Measurements from ENCODE around the gene CTNNBL1.

Gene CTNNBL1

GRCh38 chr20:37880726-37881591 is 187.1 kb downstream of the CTNNBL1 start:
- DNase-seq (ENCODE audit: low spot score), result no peak

GRCh38 chr20:37881601-37882343 is 187.9 kb downstream of the CTNNBL1 start:
- DNase-seq (ENCODE audit: low spot score), result no peak

- DNase-seq (ENCODE audit: low spot score), result no peak
Observed at GRCh38 chr20:37882961-37883712, 189.3 kb downstream of the CTNNBL1 start.

GRCh38 chr20:37885042-37885441 is 191.2 kb downstream of the CTNNBL1 start:
- no peak for DNase-seq (ENCODE audit: low spot score)

- no peak for DNase-seq (ENCODE audit: low spot score)
Observed at GRCh38 chr20:37885593-37886503, 192.0 kb downstream of the CTNNBL1 start.

- DNase-seq (ENCODE audit: low spot score), result no peak
Observed at GRCh38 chr20:37886851-37887297, 193.0 kb downstream of the CTNNBL1 start.

GRCh38 chr20:37888641-37889040 is 194.8 kb downstream of the CTNNBL1 start:
- no peak for DNase-seq (ENCODE audit: low spot score)

GRCh38 chr20:37890108-37890507 is 196.3 kb downstream of the CTNNBL1 start:
- no peak for DNase-seq (ENCODE audit: low spot score)

- DNase-seq (ENCODE audit: low spot score), result no peak
Observed at GRCh38 chr20:37890643-37891042, 196.8 kb downstream of the CTNNBL1 start.

GRCh38 chr20:37892001-37892400 is 198.2 kb downstream of the CTNNBL1 start:
- DNase-seq (ENCODE audit: low spot score), result no peak

- DNase-seq (ENCODE audit: low spot score), result no peak
Observed at GRCh38 chr20:37893566-37894241, 199.9 kb downstream of the CTNNBL1 start.

- DNase-seq (ENCODE audit: low spot score), result no peak
Observed at GRCh38 chr20:37894454-37894853, 200.6 kb downstream of the CTNNBL1 start.

GRCh38 chr20:37895166-37895565 is 201.3 kb downstream of the CTNNBL1 start:
- DNase-seq (ENCODE audit: low spot score), result no peak

- no peak for DNase-seq (ENCODE audit: low spot score)
Observed at GRCh38 chr20:37896932-37897548, 203.2 kb downstream of the CTNNBL1 start.

- DNase-seq (ENCODE audit: low spot score), result no peak
Observed at GRCh38 chr20:37898233-37899104, 204.6 kb downstream of the CTNNBL1 start.

GRCh38 chr20:37899105-37900045 is 205.5 kb downstream of the CTNNBL1 start:
- DNase-seq (ENCODE audit: low spot score), result no peak

GRCh38 chr20:37901240-37901639 is 207.4 kb downstream of the CTNNBL1 start:
- DNase-seq (ENCODE audit: low spot score), result peak; percentile 47
